GM19193 (cell line): Measurements from ENCODE around the gene HTR6.

Experiments
- POLR2A ChIP-seq: IDR thresholded peaks from 4 replicates; pipeline ENCODE4 v1.6.1; 2011; ENCODE audit not compliant: insufficient read depth, insufficient read length; ENCODE audit errors: extremely low read depth

HTR6 gene

GRCh38 chr1:19633106-19633505, 31.6 kb upstream of the HTR6 start:
- no peak for TF ChIP-seq POLR2A

GRCh38 chr1:19635646-19636045, 29.0 kb upstream of the HTR6 start:
- no peak for TF ChIP-seq POLR2A

GRCh38 chr1:19636065-19636464, 28.6 kb upstream of the HTR6 start:
- TF ChIP-seq POLR2A, result no peak

- TF ChIP-seq POLR2A, result no peak
These were observed 27.1 kb upstream of the HTR6 start for GRCh38 chr1:19637606-19638005.

GRCh38 chr1:19639999-19640362, 24.7 kb upstream of the HTR6 start:
- no peak for TF ChIP-seq POLR2A

- TF ChIP-seq POLR2A, result no peak
These were observed 24.0 kb upstream of the HTR6 start for GRCh38 chr1:19640363-19641316.

GRCh38 chr1:19643121-19643520, 21.6 kb upstream of the HTR6 start:
- no peak for TF ChIP-seq POLR2A

GRCh38 chr1:19643602-19644394, 20.9 kb upstream of the HTR6 start, which contains the start of gene NBL1:
Gene NBL1 (plus strand): TSS chr1:19644311. CDS start chr1:19655031, 10,720 bp downstream.
- TF ChIP-seq POLR2A, result no peak

- no peak for TF ChIP-seq POLR2A
These were observed 20.3 kb upstream of the HTR6 start for GRCh38 chr1:19644395-19644680.

- TF ChIP-seq POLR2A, result no peak
These were observed 19.8 kb upstream of the HTR6 start for GRCh38 chr1:19644681-19645410.

- no peak for TF ChIP-seq POLR2A
These were observed 19.0 kb upstream of the HTR6 start for GRCh38 chr1:19645411-19646251.

- no peak for TF ChIP-seq POLR2A
These were observed 18.0 kb upstream of the HTR6 start for GRCh38 chr1:19646377-19647319.

- TF ChIP-seq POLR2A, result no peak
These were observed 17.0 kb upstream of the HTR6 start for GRCh38 chr1:19647643-19648042.
